SK-N-SH treated with all-trans-retinoic acid at 6 μM for 48 hours (cell line): ENCODE results near the gene RABGAP1L.

Source experiments
- ATAC-seq: fragments of 200-7000 bp; cut with Tn5 transposase; 3 replicates; pipeline ENCODE4 v1.9.1; 2020; ENCODE audit warnings: mild to moderate bottlenecking, moderate library complexity
- BACH2 ChIP-seq: fragments of 250-450 bp; sonication (Bioruptor Pico); IDR thresholded peaks from 2 replicates; pipeline ENCODE4 v1.9.0; 2021; ENCODE audit warnings: mild to moderate bottlenecking, borderline replicate concordance
- CSDC2 ChIP-seq: fragments of 250-450 bp; sonication (Bioruptor Pico); IDR thresholded peaks from 2 replicates; pipeline ENCODE4 v1.5.0; 2020; ENCODE audit warnings: mild to moderate bottlenecking, moderate library complexity
- GLIS3 ChIP-seq: fragments of 250-450 bp; sonication (Bioruptor Pico); IDR thresholded peaks from 2 replicates; pipeline ENCODE4 v1.5.0; 2020; ENCODE audit warnings: mild to moderate bottlenecking, moderate library complexity
- ISL1 ChIP-seq: fragments of 250-450 bp; sonication (Bioruptor Pico); IDR thresholded peaks from 2 replicates; pipeline ENCODE4 v2.1.2; 2022; ENCODE audit warnings: mild to moderate bottlenecking, moderate library complexity
- OSR1 ChIP-seq: fragments of 250-450 bp; sonication (Bioruptor Pico); IDR thresholded peaks from 2 replicates; pipeline ENCODE4 v1.8.0; 2022; ENCODE audit warnings: moderate library complexity, mild to moderate bottlenecking, inconsistent platforms
- PATZ1 ChIP-seq: fragments of 250-450 bp; sonication (Bioruptor Pico); IDR thresholded peaks from 2 replicates; pipeline ENCODE4 v1.8.0; 2020; ENCODE audit warnings: mild to moderate bottlenecking, moderate library complexity, borderline replicate concordance
- PPARA ChIP-seq: fragments of 250-450 bp; sonication (Bioruptor Pico); IDR thresholded peaks from 2 replicates; pipeline ENCODE4 v1.5.0; 2020; ENCODE audit warnings: mild to moderate bottlenecking, borderline replicate concordance
- RARB ChIP-seq: fragments of 250-450 bp; sonication (Bioruptor Pico); IDR thresholded peaks from 2 replicates; pipeline ENCODE4 v1.8.0; 2021; ENCODE audit warnings: mild to moderate bottlenecking, moderate library complexity
- SNAI2 ChIP-seq: fragments of 250-450 bp; sonication (Bioruptor Pico); IDR thresholded peaks from 2 replicates; pipeline ENCODE4 v1.5.0; 2020; ENCODE audit warnings: mild to moderate bottlenecking, moderate library complexity
- TCF4 ChIP-seq: fragments of 250-450 bp; sonication (Bioruptor Pico); IDR thresholded peaks from 2 replicates; pipeline ENCODE4 v1.8.0; 2021; ENCODE audit warnings: mild to moderate bottlenecking, moderate library complexity, borderline replicate concordance
- TOX ChIP-seq: fragments of 250-450 bp; sonication (Bioruptor Pico); IDR thresholded peaks from 2 replicates; pipeline ENCODE4 v1.8.0; 2021; ENCODE audit warnings: mild to moderate bottlenecking, moderate library complexity, borderline replicate concordance
- TSHZ2 ChIP-seq: fragments of 250-450 bp; sonication (Bioruptor Pico); IDR thresholded peaks from 2 replicates; pipeline ENCODE4 v1.5.0; 2020; ENCODE audit warnings: mild to moderate bottlenecking, moderate library complexity
- ZC3H10 ChIP-seq: fragments of 250-450 bp; sonication (Bioruptor Pico); IDR thresholded peaks from 2 replicates; pipeline ENCODE4 v1.5.1; 2021; ENCODE audit warnings: mild to moderate bottlenecking, moderate library complexity
- ZFP3 ChIP-seq: fragments of 250-450 bp; sonication (Bioruptor Pico); IDR thresholded peaks from 2 replicates; pipeline ENCODE4 v1.5.0; 2020; ENCODE audit warnings: mild to moderate bottlenecking, moderate library complexity
- ZFP30 ChIP-seq: fragments of 450-650 bp; formaldehyde crosslinking; IDR thresholded peaks from 2 replicates; pipeline ENCODE4 v1.5.0; 2022; ENCODE audit warnings: mild to moderate bottlenecking, moderate library complexity
- ZNF565 ChIP-seq: fragments of 450-650 bp; formaldehyde crosslinking; conservative IDR thresholded peaks from 2 replicates; pipeline ENCODE4 v1.5.0; 2020; ENCODE audit warnings: low read depth, mild to moderate bottlenecking, moderate library complexity
- ZNF70 ChIP-seq: fragments of 450-650 bp; formaldehyde crosslinking; IDR thresholded peaks from 2 replicates; pipeline ENCODE4 v1.5.0; 2020; ENCODE audit warnings: mild to moderate bottlenecking, moderate library complexity
- TF ChIP-seq, protein P1 (sequence below): fragments of 250-450 bp; sonication (Bioruptor Pico); IDR thresholded peaks from 2 replicates; pipeline ENCODE4 v1.5.1; 2021; ENCODE audit warnings: mild to moderate bottlenecking, moderate library complexity
- TF ChIP-seq, protein P2 (sequence below): fragments of 250-450 bp; sonication (Bioruptor Pico); IDR thresholded peaks from 2 replicates; pipeline ENCODE4 v1.5.1; 2020; ENCODE audit warnings: low read depth, mild to moderate bottlenecking, moderate library complexity

Gene RABGAP1L

GRCh38 chr1:174200746-174201145 is 41.4 kb downstream of the RABGAP1L start:
- TF ChIP-seq SNAI2 (CRISPR knock-in tag) (no peak), OSR1 (CRISPR knock-in tag) (no peak), CSDC2 (CRISPR knock-in tag) (no peak), PPARA (CRISPR knock-in tag) (no peak), TCF4 (CRISPR knock-in tag) (no peak), ZFP3 (no peak), PATZ1 (CRISPR knock-in tag) (no peak), RARB (CRISPR knock-in tag) (no peak), TOX (CRISPR knock-in tag) (no peak)
- TF ChIP-seq, protein P1, sequence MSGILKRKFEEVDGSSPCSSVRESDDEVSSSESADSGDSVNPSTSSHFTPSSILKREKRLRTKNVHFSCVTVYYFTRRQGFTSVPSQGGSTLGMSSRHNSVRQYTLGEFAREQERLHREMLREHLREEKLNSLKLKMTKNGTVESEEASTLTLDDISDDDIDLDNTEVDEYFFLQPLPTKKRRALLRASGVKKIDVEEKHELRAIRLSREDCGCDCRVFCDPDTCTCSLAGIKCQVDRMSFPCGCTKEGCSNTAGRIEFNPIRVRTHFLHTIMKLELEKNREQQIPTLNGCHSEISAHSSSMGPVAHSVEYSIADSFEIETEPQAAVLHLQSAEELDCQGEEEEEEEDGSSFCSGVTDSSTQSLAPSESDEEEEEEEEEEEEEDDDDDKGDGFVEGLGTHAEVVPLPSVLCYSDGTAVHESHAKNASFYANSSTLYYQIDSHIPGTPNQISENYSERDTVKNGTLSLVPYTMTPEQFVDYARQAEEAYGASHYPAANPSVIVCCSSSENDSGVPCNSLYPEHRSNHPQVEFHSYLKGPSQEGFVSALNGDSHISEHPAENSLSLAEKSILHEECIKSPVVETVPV (CRISPR knock-in tag), result no peak
- TF ChIP-seq, protein P2, sequence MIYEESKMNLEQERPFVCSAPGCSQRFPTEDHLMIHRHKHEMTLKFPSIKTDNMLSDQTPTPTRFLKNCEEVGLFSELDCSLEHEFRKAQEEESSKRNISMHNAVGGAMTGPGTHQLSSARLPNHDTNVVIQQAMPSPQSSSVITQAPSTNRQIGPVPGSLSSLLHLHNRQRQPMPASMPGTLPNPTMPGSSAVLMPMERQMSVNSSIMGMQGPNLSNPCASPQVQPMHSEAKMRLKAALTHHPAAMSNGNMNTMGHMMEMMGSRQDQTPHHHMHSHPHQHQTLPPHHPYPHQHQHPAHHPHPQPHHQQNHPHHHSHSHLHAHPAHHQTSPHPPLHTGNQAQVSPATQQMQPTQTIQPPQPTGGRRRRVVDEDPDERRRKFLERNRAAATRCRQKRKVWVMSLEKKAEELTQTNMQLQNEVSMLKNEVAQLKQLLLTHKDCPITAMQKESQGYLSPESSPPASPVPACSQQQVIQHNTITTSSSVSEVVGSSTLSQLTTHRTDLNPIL (CRISPR knock-in tag), result no peak
- TF ChIP-seq, all 23 proteins: peak for 0
- no peak for ATAC-seq

- no peak for ATAC-seq
- TF ChIP-seq TSHZ2 (CRISPR knock-in tag) (no peak), ZNF565 (no peak), OSR1 (CRISPR knock-in tag) (no peak), PATZ1 (CRISPR knock-in tag) (no peak), ISL1 (no peak), ZNF70 (CRISPR knock-in tag) (no peak), ZFP3 (no peak), RARB (CRISPR knock-in tag) (no peak), BACH2 (CRISPR knock-in tag) (no peak), PPARA (CRISPR knock-in tag) (no peak), ZC3H10 (CRISPR knock-in tag) (no peak), CSDC2 (CRISPR knock-in tag) (no peak), TCF4 (CRISPR knock-in tag) (no peak), GLIS3 (CRISPR knock-in tag) (no peak)
These were observed 45.5 kb downstream of the RABGAP1L start for GRCh38 chr1:174204697-174205308.

DNA sequence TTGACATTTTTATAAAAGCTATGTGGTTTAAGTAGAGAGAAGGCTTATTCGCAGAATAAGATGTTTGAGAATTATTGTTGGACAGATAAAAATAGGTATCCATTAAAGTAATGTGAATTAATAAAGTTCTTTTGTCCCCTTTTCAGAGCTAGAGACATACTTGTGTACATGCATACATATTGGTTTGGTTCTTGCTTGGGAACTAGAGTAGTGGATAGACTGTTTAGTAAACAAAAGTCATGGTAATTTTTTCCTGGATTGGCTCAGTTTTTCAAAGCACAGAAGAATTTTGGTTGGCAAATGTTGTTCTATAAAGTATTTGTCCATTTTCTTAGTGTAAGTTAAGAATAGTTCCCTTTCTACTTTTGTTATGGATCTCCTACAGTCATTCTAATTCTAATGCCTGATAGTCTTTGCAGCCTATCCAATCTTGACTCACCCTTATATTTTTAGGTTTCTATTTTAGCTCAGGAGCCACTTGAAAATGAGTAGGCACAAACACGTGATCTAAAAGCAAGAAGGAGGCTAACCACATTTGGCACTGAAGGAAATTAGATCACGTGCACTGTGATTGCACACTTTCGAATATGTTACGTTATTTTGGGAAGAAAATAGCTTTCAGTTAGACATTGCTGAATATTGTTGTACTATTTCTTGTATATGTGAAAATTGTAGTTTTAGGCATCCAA is 47.0 kb downstream of the RABGAP1L start:
- ATAC-seq, result no peak
- TF ChIP-seq ZNF70 (CRISPR knock-in tag), result no peak
- no peak for TF ChIP-seq TOX (CRISPR knock-in tag)
- TF ChIP-seq, protein P1 (CRISPR knock-in tag), result no peak
- TF ChIP-seq PATZ1 (CRISPR knock-in tag), result no peak
- TF ChIP-seq BACH2 (CRISPR knock-in tag), result no peak
- no peak for TF ChIP-seq CSDC2 (CRISPR knock-in tag)
- TF ChIP-seq, protein P2 (CRISPR knock-in tag), result no peak
- TF ChIP-seq OSR1 (CRISPR knock-in tag), result no peak
- no peak for TF ChIP-seq ZFP3
- TF ChIP-seq TCF4 (CRISPR knock-in tag), result no peak
- no peak for TF ChIP-seq ZFP30
- TF ChIP-seq, all 23 proteins: peak for 0
